HepG2 (cell line): ENCODE results near the gene RNPEPL1. TPM values are rescaled to one million over a fixed set of nuclear protein-coding genes. Genes with fewer than 3 reads are reported as not detected.

Experiments used
- DNMT1 ChIP-seq: sonication (generic); formaldehyde crosslinking; IDR thresholded peaks from 2 replicates; pipeline ENCODE4 v1.5.1; 2020; ENCODE audit warnings: mild to moderate bottlenecking, missing genetic modification reagents
- DPF2 ChIP-seq: sonication (generic); formaldehyde crosslinking; IDR thresholded peaks from 2 replicates; pipeline ENCODE4 v1.4.0; 2020; ENCODE audit warnings: mild to moderate bottlenecking, low read depth, missing genetic modification reagents, borderline replicate concordance
- ETV5 ChIP-seq: IDR thresholded peaks from 2 replicates; pipeline ENCODE4 v1.6.1; 2018; ENCODE audit warnings: missing biosample characterization, missing genetic modification reagents, inconsistent platforms, borderline replicate concordance
- GMEB2 ChIP-seq: IDR thresholded peaks from 2 replicates; pipeline ENCODE4 v1.6.1; 2016; ENCODE audit warnings: missing biosample characterization, missing genetic modification reagents, low read depth
- HDAC1 ChIP-seq: sonication (generic); formaldehyde crosslinking; IDR thresholded peaks from 2 replicates; pipeline ENCODE4 v1.5.1; 2020; ENCODE audit warnings: mild to moderate bottlenecking, missing genetic modification reagents
- HIC2 ChIP-seq: sonication (generic); formaldehyde crosslinking; IDR thresholded peaks from 2 replicates; pipeline ENCODE4 v1.9.0; 2022; ENCODE audit warnings: low read depth, missing genetic modification reagents
- JARID2 ChIP-seq: sonication (generic); formaldehyde crosslinking; IDR thresholded peaks from 2 replicates; pipeline ENCODE4 v1.8.1; 2023; ENCODE audit warnings: missing genetic modification reagents, inconsistent platforms; ENCODE audit not compliant: insufficient replicate concordance
- KAT2B ChIP-seq: fragments of 150-350 bp; IDR thresholded peaks from 2 replicates; pipeline ENCODE4 v1.6.1; 2014; ENCODE audit warnings: low read depth, low read length, borderline replicate concordance
- MTERF4 ChIP-seq: sonication (generic); formaldehyde crosslinking; IDR thresholded peaks from 2 replicates; pipeline ENCODE4 v1.8.0; 2023; ENCODE audit warnings: mild to moderate bottlenecking, missing genetic modification reagents
- MXI1 ChIP-seq: IDR thresholded peaks from 3 replicates; pipeline ENCODE4 v1.6.1; 2012; ENCODE audit warnings: low read depth, low read length, inconsistent platforms, borderline replicate concordance
- RAD21 ChIP-seq: fragments of 450-650 bp; formaldehyde crosslinking; IDR thresholded peaks from 2 replicates; pipeline ENCODE4 v1.5.0; 2020; ENCODE audit warnings: mild to moderate bottlenecking
- SKI ChIP-seq: fragments of 450-650 bp; IDR thresholded peaks from one replicate; pipeline ENCODE4 v1.6.1; 2018; ENCODE audit warnings: mild to moderate bottlenecking; ENCODE audit not compliant: partially characterized antibody
- TARDBP ChIP-seq: sonication (generic); formaldehyde crosslinking; IDR thresholded peaks from 2 replicates; pipeline ENCODE4 v1.8.0; 2022; ENCODE audit warnings: mild to moderate bottlenecking, missing genetic modification reagents
- YEATS4 ChIP-seq: sonication (generic); formaldehyde crosslinking; IDR thresholded peaks from 2 replicates; pipeline ENCODE4 v1.4.0; 2020; ENCODE audit warnings: missing genetic modification reagents, borderline replicate concordance
- ZBTB20 ChIP-seq: sonication (generic); formaldehyde crosslinking; IDR thresholded peaks from 2 replicates; pipeline ENCODE4 v1.8.1; 2023; ENCODE audit warnings: missing genetic modification reagents, low read depth, mild to moderate bottlenecking, borderline replicate concordance
- ZFX ChIP-seq: sonication (generic); formaldehyde crosslinking; IDR thresholded peaks from 2 replicates; pipeline ENCODE4 v1.4.0; 2020; ENCODE audit warnings: mild to moderate bottlenecking, low read depth, missing genetic modification reagents, moderate library complexity
- ZFY ChIP-seq: sonication (generic); formaldehyde crosslinking; IDR thresholded peaks from 2 replicates; pipeline ENCODE4 v1.4.0; 2020; ENCODE audit warnings: missing genetic modification reagents
- ZKSCAN5 ChIP-seq: sonication (generic); formaldehyde crosslinking; IDR thresholded peaks from 2 replicates; pipeline ENCODE4 v1.5.1; 2020; ENCODE audit warnings: mild to moderate bottlenecking, missing genetic modification reagents
- ZNF281 ChIP-seq: sonication (generic); formaldehyde crosslinking; IDR thresholded peaks from 2 replicates; pipeline ENCODE4 v1.4.0; 2020; ENCODE audit warnings: missing genetic modification reagents, borderline replicate concordance
- ZNF331 ChIP-seq: sonication (generic); formaldehyde crosslinking; IDR thresholded peaks from 2 replicates; pipeline ENCODE4 v1.4.0; 2020; ENCODE audit warnings: missing genetic modification reagents
- ZNF350 ChIP-seq: sonication (generic); formaldehyde crosslinking; IDR thresholded peaks from 2 replicates; pipeline ENCODE4 v1.4.0; 2020; ENCODE audit warnings: mild to moderate bottlenecking, low read depth, missing genetic modification reagents, borderline replicate concordance
- polyA plus RNA-seq, 8 experiments: library from polyadenylated mRNA; depleted of rRNA in 3 of 8; stranded (reverse) in 7 of 8; unstranded in 1 of 8; fragments of >200 nt; fragmentation: Illumina TruSeq in 4 of 8; extraction: Trizol in 4 of 8; gene quantifications; 2 replicates each; pipeline versions ENCODE4 v1.2.1 to v1.2.3, GENCODE V29; 2011 to 2016; ENCODE audit warnings: low read depth in 4 of 8, missing spikeins in 1 of 8, mixed read lengths in 1 of 8; ENCODE audit not compliant: insufficient read depth in 1 of 8
- total RNA-seq, 5 experiments: library from RNA; depleted of rRNA; stranded (reverse); fragments of >200 nt; fragmentation: Illumina TruSeq; extraction: Trizol; gene quantifications; 2 replicates each; pipeline ENCODE4 v1.2.3, GENCODE V29; 2016; ENCODE audit warnings: low read depth in 1 of 5

RNPEPL1 gene
- total and polyA plus RNA-seq, 2 of the 13 experiments (the other 11 are each of a cell fraction or from before 2014, with no cell fraction given), result 13.0 to 18.0 TPM

- peak; percentile 56; the same call in 1 of the 2 replicates for TF ChIP-seq DNMT1 (CRISPR knock-in tag)
- peak; percentile 68; the same call in 1 of the 2 replicates for TF ChIP-seq ZNF331
- TF ChIP-seq ZNF350 (CRISPR knock-in tag), result peak; percentile 35; the same call in 1 of the 2 replicates
- TF ChIP-seq HDAC1 (CRISPR knock-in tag), result peak; percentile 87
- TF ChIP-seq RAD21, result 0 out of 2 replicates have a peak, but pooled peaks have one; percentile 39
- peak; percentile 85; the same call in 1 of the 2 replicates for TF ChIP-seq HIC2 (CRISPR knock-in tag)
- peak; percentile 59; the same call in 1 of the 2 replicates for TF ChIP-seq DPF2 (CRISPR knock-in tag)
- TF ChIP-seq MXI1, result peak; percentile 35; the same call in 1 of the 3 replicates
- TF ChIP-seq ZNF281 (CRISPR knock-in tag), result peak; percentile 21; the same call in 1 of the 2 replicates
- TF ChIP-seq ZFY (CRISPR knock-in tag), result 0 out of 2 replicates have a peak, but pooled peaks have one; percentile 43
- TF ChIP-seq KAT2B, result no peak
- no peak for TF ChIP-seq ZBTB20 (CRISPR knock-in tag)
- TF ChIP-seq ETV5 (CRISPR knock-in tag), result peak; percentile 12; the same call in 1 of the 2 replicates
- TF ChIP-seq MTERF4 (CRISPR knock-in tag), result 0 out of 2 replicates have a peak, but pooled peaks have one; percentile 28
- TF ChIP-seq GMEB2 (CRISPR knock-in tag), result no peak
- TF ChIP-seq ZFX (CRISPR knock-in tag), result peak; percentile 74
- TF ChIP-seq YEATS4, result 0 out of 2 replicates have a peak, but pooled peaks have one; percentile 54
- TF ChIP-seq SKI, result peak; percentile 75
- TF ChIP-seq ZKSCAN5 (CRISPR knock-in tag), result 0 out of 2 replicates have a peak, but pooled peaks have one; percentile 10
- no peak for TF ChIP-seq JARID2
- peak; percentile 70; the same call in 1 of the 2 replicates for TF ChIP-seq TARDBP
Observed at GRCh38 chr2:240597419-240598181, 29.3 kb downstream of the RNPEPL1 start (continued).
